Measurements from ENCODE around the gene TANC1. TPM values are rescaled to one million over a fixed set of nuclear protein-coding genes. Genes with fewer than 3 reads are reported as not detected.
A peak's percentile ranks its signal among the peaks of the same experiment; 100 is the strongest.

TANC1 gene
- total RNA-seq, 4 donors from 2014 or later: 34.5 to 125 (median 47.0) TPM

DNA sequence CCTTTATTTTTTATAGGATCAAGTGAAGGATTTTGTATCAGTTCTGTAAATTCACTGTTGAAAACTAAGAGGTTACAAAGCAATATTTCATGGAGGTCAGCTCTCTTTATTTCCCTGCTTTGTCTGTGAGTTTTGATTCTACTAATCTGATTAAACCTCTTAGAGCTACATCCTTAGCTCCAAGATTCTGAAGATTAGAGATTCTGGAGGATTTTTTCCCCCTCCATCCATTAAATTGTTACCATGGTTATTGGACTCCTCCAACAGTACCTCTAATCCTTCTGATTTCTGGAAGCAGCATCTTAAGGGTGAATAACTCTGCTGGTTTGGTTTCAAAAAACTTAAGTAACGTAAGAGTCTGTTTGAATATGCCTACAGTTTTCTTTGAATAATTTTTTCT is 110.0 kb downstream of the TANC1 start:
- H3K4me1 ChIP-seq: peaks cover 0 to 23% (median 7%) of the 10 kb centered on the region in 4 donors
- intact Hi-C loops (cut with DNase I; ENCODE audit: low total_unique reads): no loop called here
- no peak for DNase-seq
- no peaks in the 10 kb centered on the region for H3K36me3 ChIP-seq
- no peaks in the 10 kb centered on the region for H3K9me3 ChIP-seq
- 61 to 89% methylated on average over 1 of the region's 1 CpG for WGBS, 2 donors (ENCODE audit: low coverage in 1 of 2)
- in situ Hi-C loops (cut with MboI; ENCODE audit: low pct_ligation_motif_present in 1 of 4, low pct_unique_long_range_greater_than_20kb in 1 of 4, low sequenced_read_pairs in 3 of 4): no loop called here
- H3K4me3 ChIP-seq: no peak overlapping the region
- no peaks in the 10 kb centered on the region for H3K27me3 ChIP-seq
- TF ChIP-seq POLR2A (IDR thresholded peaks at IDR 0.05) (no peak), EP300 (IDR thresholded peaks at IDR 0.05; ENCODE audit: low read depth) (no peak), POLR2AphosphoS5 (IDR thresholded peaks at IDR 0.05) (no peak)
- TF ChIP-seq, protein P1, sequence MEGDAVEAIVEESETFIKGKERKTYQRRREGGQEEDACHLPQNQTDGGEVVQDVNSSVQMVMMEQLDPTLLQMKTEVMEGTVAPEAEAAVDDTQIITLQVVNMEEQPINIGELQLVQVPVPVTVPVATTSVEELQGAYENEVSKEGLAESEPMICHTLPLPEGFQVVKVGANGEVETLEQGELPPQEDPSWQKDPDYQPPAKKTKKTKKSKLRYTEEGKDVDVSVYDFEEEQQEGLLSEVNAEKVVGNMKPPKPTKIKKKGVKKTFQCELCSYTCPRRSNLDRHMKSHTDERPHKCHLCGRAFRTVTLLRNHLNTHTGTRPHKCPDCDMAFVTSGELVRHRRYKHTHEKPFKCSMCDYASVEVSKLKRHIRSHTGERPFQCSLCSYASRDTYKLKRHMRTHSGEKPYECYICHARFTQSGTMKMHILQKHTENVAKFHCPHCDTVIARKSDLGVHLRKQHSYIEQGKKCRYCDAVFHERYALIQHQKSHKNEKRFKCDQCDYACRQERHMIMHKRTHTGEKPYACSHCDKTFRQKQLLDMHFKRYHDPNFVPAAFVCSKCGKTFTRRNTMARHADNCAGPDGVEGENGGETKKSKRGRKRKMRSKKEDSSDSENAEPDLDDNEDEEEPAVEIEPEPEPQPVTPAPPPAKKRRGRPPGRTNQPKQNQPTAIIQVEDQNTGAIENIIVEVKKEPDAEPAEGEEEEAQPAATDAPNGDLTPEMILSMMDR (IDR thresholded peaks at IDR 0.05): no peak
- no peak overlapping the region for H3K27ac ChIP-seq

DNA sequence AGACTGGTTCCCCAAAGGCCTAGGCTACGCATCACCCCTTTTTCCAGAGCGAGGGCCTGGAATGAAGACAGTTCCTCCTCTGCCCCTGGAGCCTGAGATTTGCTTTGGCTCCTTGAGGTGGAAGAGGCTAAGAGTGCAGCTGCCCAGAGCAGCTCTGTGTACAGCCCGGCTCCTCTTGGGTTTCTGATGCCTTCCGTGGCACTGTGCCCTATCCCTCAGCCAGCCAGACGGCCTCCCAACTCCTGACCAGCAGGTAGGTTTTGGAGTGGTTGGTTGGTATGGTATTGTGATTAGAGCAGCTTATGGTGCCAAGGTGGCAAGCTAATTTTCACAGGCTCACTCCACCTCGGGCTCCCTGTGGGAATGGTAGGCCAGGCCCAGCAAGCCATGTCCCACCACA is 112.2 kb downstream of the TANC1 start:
- in situ Hi-C loops (cut with MboI; ENCODE audit: low pct_ligation_motif_present in 1 of 4, low pct_unique_long_range_greater_than_20kb in 1 of 4, low sequenced_read_pairs in 3 of 4): no loop called here

DNA sequence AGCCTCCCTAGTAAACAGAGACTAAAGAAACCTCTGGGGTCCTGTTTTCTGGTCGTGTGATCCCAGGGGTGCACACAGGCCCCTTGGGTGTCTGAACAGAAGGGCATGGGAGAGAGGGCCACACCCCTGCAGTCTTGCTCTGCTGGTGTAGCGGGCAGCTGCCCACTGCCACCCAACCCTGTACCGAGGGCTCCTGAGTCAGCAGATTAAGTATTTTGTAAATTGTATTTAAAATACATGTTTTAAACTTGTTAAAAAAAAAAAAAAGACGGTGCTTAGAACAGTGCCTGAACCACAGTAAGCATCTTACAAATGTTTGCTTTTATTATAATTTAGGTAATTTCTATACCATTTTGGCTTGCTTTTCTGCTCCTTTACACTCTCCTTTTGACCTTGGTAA is 113.7 kb downstream of the TANC1 start:
- TF ChIP-seq POLR2AphosphoS5 (IDR thresholded peaks at IDR 0.05): no peak
- TF ChIP-seq POLR2A (IDR thresholded peaks at IDR 0.05): no peak
- TF ChIP-seq, protein P1 (IDR thresholded peaks at IDR 0.05): no peak
- TF ChIP-seq EP300 (IDR thresholded peaks at IDR 0.05; ENCODE audit: low read depth): no peak
- peaks cover 0 to 33% (median 3%) of the 10 kb centered on the region in 4 donors for H3K4me1 ChIP-seq
- in situ Hi-C loops (cut with MboI; ENCODE audit: low pct_ligation_motif_present in 1 of 4, low pct_unique_long_range_greater_than_20kb in 1 of 4, low sequenced_read_pairs in 3 of 4) (no loop called here), intact Hi-C loops (cut with DNase I; ENCODE audit: low total_unique reads) (no loop called here)
- peak overlapping the region in 1 of 4 donors; percentile 45 for H3K27ac ChIP-seq
- WGBS, 2 donors (ENCODE audit: low coverage in 1 of 2): 80 to 92% methylated on average over 4 of the region's 4 CpGs
- H3K9me3 ChIP-seq: no peaks in the 10 kb centered on the region
- H3K27me3 ChIP-seq: no peaks in the 10 kb centered on the region
- H3K4me3 ChIP-seq: no peak overlapping the region
- no peaks in the 10 kb centered on the region for H3K36me3 ChIP-seq
- DNase-seq: no peak

More for the DNA sequence above, 112.2 kb downstream of the TANC1 start:
- Histone ChIP-seq H3K36me3 (no peaks in the 10 kb centered on the region), H3K27ac (no peak overlapping the region), H3K9me3 (no peaks in the 10 kb centered on the region), H3K4me1 (peaks cover 0 to 35% (median 6%) of the 10 kb centered on the region in 4 donors), H3K4me3 (no peak overlapping the region), H3K27me3 (no peaks in the 10 kb centered on the region)
- WGBS, 2 donors (ENCODE audit: low coverage in 1 of 2): 89 to 92% methylated on average over 2 to 6 of the region's 6 CpGs
- no peak for DNase-seq
- intact Hi-C loops (cut with DNase I; ENCODE audit: low total_unique reads): no loop called here
- TF ChIP-seq POLR2AphosphoS5 (IDR thresholded peaks at IDR 0.05) (no peak), POLR2A (IDR thresholded peaks at IDR 0.05) (no peak), EP300 (IDR thresholded peaks at IDR 0.05; ENCODE audit: low read depth) (no peak)
- TF ChIP-seq, protein P1 (IDR thresholded peaks at IDR 0.05): no peak

DNA sequence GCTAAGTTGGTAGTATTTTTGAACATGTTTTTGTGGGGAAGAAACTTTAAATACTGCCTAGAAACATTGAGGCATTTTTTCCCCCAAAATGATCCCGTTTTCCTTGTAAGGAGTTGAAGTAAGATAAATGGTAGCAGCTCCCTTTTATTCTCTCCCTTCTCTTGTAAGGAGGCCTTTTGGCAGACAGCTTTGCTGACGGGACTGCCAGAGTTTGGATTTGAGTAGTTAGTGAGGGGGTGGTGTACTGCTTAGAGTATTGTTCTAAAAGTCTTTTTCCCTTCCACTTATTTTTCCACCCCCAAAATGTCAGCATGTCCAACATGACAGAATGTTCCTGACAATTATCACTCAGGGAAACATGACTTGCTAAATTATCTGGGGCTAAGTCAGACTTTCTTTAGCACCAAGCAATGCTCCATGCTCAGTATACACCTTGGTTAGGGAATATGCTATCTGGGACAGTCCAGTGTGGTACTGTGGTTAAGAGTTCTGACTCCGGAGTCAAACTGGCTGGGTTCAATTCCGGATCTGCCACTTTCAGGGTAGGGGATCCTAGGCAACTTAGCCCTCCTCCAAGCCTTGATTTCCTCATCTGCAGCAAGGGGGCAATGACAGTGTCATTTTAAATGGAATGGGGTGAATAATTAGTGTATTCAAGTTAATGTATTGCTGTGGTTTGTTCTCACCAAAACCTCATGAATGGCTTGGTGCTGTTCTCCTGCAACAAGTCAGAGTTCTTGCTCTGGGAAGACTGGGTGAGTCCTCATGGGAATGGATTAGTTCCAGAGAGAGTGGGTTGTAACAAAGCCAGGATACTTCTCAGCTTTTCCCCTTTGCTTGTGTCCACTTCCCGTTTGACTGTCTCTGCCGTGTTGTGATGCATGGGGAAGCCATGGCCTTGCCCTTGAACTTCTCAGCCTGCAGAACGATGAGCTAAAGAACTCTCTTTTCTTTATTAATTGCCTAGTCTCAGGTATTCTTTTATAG is 116.2 kb downstream of the TANC1 start:
- no peaks in the 10 kb centered on the region for H3K9me3 ChIP-seq
- H3K36me3 ChIP-seq: no peaks in the 10 kb centered on the region
- no peaks in the 10 kb centered on the region for H3K27me3 ChIP-seq
- H3K27ac ChIP-seq: peak overlapping the region; percentile 31 to 57 (median 43)
- H3K4me3 ChIP-seq: no peak overlapping the region
- peaks cover 3 to 36% (median 8%) of the 10 kb centered on the region in 4 donors for H3K4me1 ChIP-seq
- intact Hi-C loops (cut with DNase I; ENCODE audit: low total_unique reads) (no loop called here), in situ Hi-C loops (cut with MboI; ENCODE audit: low pct_ligation_motif_present in 1 of 4, low pct_unique_long_range_greater_than_20kb in 1 of 4, low sequenced_read_pairs in 3 of 4) (no loop called here)
- TF ChIP-seq, protein P1 (IDR thresholded peaks at IDR 0.05): no peak
- TF ChIP-seq POLR2A (IDR thresholded peaks at IDR 0.05) (no peak), POLR2AphosphoS5 (IDR thresholded peaks at IDR 0.05) (no peak), EP300 (IDR thresholded peaks at IDR 0.05; ENCODE audit: low read depth) (no peak)
- WGBS, 2 donors (ENCODE audit: low coverage in 1 of 2): 60 to 62% methylated on average over 2 to 7 of the region's 7 CpGs
- no peak for DNase-seq

All from transverse colon (tissue), 4 donors.